ENCODE measurements around the gene POLR2H.

Gene POLR2H

GRCh38 chr3:184383033-184383740 lies 21.7 kb downstream of the POLR2H start:
- Mint-ChIP-seq H3K27me3 (peaks cover 53% of the 10 kb centered on the region), H3K4me3 (no peak overlapping the region), H3K27ac (no peak overlapping the region), H3K4me1 (peaks cover 12% of the 10 kb centered on the region), H3K9me3 (no peaks in the 10 kb centered on the region)
- no peak for ATAC-seq
- no peak for DNase-seq

- ATAC-seq (no peak), DNase-seq (no peak)
- no peak overlapping the region for H3K27ac Mint-ChIP-seq
- no peak overlapping the region for H3K4me3 Mint-ChIP-seq
- peaks cover 12% of the 10 kb centered on the region for H3K4me1 Mint-ChIP-seq
- peaks cover 50% of the 10 kb centered on the region for H3K27me3 Mint-ChIP-seq
- no peaks in the 10 kb centered on the region for H3K9me3 Mint-ChIP-seq
These were observed 22.8 kb downstream of the POLR2H start for GRCh38 chr3:184384342-184384741.

DNA sequence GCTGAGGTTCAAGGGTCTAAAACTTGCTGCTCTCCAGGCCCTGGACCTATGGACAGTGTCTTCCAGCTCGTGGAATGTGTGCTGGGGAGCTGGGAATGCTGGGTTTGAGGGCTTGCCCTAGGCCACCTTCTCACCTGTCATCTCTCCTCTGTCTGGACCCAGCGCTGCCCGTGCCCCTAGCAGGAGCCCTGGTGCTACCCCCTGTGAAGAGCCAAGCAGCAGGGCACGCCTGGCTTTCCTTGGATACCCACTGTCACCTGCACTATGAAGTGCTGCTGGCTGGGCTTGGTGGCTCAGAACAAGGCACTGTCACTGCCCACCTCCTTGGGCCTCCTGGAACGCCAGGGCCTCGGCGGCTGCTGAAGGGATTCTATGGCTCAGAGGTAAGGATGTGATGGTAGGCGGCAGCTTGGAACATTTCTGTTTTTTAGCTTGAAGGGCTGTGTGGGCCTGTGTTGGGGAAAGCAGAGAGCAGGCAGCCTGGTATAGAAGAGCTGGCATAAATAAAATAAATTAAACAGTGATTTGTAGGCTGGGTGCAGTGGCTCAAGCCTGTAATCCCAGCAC lies 23.4 kb downstream of the POLR2H start:
- ATAC-seq (no peak), DNase-seq (no peak)
- Mint-ChIP-seq H3K4me3 (no peak overlapping the region), H3K4me1 (peaks cover 12% of the 10 kb centered on the region), H3K27ac (no peak overlapping the region), H3K27me3 (peaks cover 50% of the 10 kb centered on the region), H3K9me3 (no peaks in the 10 kb centered on the region)

GRCh38 chr3:184386047-184386806 lies 24.7 kb downstream of the POLR2H start:
- no peaks in the 10 kb centered on the region for H3K9me3 Mint-ChIP-seq
- peaks cover 52% of the 10 kb centered on the region for H3K27me3 Mint-ChIP-seq
- no peak for ATAC-seq
- no peak overlapping the region for H3K4me3 Mint-ChIP-seq
- peaks cover 7% of the 10 kb centered on the region for H3K4me1 Mint-ChIP-seq
- no peak overlapping the region for H3K27ac Mint-ChIP-seq
- no peak for DNase-seq

DNA sequence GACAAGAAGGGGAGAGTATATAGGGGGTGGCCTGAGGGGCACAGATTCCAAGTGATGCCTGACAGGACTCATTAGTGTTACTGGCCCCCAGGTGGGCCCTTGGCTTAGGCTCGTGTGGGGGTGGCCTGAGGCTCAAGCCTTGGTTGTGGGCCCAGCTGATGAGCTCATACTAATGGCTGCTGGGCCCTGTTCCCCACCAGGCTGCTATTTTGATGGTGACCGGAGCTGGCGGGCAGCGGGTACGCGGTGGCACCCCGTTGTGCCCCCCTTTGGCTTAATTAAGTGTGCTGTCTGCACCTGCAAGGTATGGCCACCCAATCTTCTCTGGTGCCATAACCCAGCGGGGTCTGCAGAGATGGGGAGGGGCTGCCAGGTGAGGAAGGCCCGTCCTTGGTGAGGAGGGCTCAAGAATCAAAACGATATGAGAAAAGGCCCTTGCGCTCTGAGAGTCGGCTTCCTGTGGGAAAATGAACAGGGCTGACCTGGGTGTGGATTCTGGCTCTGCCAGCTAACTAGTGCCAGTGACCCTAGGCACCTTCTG lies 25.7 kb downstream of the POLR2H start:
- DNase-seq: no peak
- Mint-ChIP-seq H3K4me3 (no peak overlapping the region), H3K27me3 (peaks cover 51% of the 10 kb centered on the region), H3K27ac (no peak overlapping the region), H3K9me3 (no peaks in the 10 kb centered on the region), H3K4me1 (no peaks in the 10 kb centered on the region)
- ATAC-seq: no peak

DNA sequence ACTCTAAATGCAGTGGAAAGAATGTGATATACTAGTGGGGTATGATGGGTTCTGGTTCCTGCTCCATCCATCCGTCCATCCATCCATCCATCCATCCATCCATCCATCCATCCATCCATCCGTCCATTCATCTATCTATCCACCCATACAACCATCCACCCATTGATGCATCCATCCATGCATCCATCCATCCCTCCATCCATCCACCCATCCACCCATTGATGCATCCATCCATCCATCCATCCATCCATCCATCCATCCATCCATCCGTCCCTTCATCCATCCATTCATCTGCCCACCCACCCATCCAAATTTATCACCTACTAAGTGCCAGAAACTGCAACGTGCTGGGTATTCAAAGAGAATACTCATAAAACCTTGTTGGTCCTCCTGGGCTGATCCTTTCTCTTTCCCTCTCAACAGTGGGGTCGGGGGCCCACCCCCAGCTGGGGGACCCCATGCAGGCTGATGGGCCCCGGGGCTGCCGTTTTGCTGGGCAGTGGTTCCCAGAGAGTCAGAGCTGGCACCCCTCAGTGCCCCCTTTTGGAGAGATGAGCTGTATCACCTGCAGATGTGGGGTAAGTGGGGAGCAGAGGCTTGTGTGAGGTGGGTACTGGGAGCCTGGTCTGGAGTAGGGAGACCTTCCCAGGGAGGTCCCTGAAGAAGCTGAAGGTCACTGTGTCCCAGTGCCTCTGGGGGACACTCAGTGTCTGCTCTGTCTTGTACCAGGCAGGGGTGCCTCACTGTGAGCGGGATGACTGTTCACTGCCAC lies 26.8 kb downstream of the POLR2H start:
- H3K4me3 Mint-ChIP-seq: no peak overlapping the region
- no peaks in the 10 kb centered on the region for H3K9me3 Mint-ChIP-seq
- ATAC-seq (peak; percentile 15), DNase-seq (no peak)
- no peaks in the 10 kb centered on the region for H3K4me1 Mint-ChIP-seq
- peaks cover 40% of the 10 kb centered on the region for H3K27me3 Mint-ChIP-seq
- no peak overlapping the region for H3K27ac Mint-ChIP-seq

GRCh38 chr3:184388936-184389230 lies 27.4 kb downstream of the POLR2H start:
- DNase-seq (no peak), ATAC-seq (no peak)
- Mint-ChIP-seq H3K9me3 (no peaks in the 10 kb centered on the region), H3K27me3 (peaks cover 39% of the 10 kb centered on the region), H3K4me3 (no peak overlapping the region), H3K4me1 (no peaks in the 10 kb centered on the region), H3K27ac (no peak overlapping the region)

GRCh38 chr3:184389384-184389783 lies 27.9 kb downstream of the POLR2H start:
- no peaks in the 10 kb centered on the region for H3K4me1 Mint-ChIP-seq

DNA sequence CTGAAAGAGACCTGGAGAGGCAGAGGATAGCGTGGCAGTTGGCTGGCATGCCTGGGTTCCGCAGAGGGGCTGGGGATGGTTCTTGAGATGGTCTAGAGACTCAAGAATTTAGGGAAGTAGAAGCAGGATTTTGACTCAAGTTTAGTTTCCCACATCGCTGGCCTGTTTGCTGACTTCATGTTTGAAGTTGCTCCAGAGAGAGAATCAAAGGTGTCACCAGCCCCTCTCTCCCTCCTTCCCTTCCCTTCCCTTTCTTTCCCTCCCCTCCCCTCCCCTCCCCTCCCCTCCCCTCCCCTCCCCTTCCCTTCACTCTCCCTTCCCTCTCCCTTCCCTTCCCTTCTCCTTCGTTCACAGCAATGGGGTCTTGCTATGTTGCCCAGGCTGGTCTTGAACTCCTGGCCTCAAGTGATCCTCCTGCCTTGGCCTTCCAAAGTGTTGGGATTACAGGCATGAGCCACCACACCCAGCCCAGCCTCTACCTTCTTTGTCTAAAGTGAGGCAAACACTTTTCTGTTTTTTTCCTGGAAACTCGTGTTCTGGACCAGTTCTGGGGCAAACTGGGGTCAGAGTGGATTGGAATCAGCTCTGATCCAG lies 28.5 kb downstream of the POLR2H start:
- ATAC-seq: no peak
- no peaks in the 10 kb centered on the region for H3K4me1 Mint-ChIP-seq
- no peak overlapping the region for H3K4me3 Mint-ChIP-seq
- no peak overlapping the region for H3K27ac Mint-ChIP-seq
- H3K9me3 Mint-ChIP-seq: no peaks in the 10 kb centered on the region
- H3K27me3 Mint-ChIP-seq: peaks cover 33% of the 10 kb centered on the region
- DNase-seq: no peak

More at GRCh38 chr3:184389384-184389783, 27.9 kb downstream of the POLR2H start:
- no peak for ATAC-seq
- Mint-ChIP-seq H3K27me3 (peaks cover 39% of the 10 kb centered on the region), H3K9me3 (no peaks in the 10 kb centered on the region), H3K4me3 (no peak overlapping the region), H3K27ac (no peak overlapping the region)
- DNase-seq: no peak

DNA sequence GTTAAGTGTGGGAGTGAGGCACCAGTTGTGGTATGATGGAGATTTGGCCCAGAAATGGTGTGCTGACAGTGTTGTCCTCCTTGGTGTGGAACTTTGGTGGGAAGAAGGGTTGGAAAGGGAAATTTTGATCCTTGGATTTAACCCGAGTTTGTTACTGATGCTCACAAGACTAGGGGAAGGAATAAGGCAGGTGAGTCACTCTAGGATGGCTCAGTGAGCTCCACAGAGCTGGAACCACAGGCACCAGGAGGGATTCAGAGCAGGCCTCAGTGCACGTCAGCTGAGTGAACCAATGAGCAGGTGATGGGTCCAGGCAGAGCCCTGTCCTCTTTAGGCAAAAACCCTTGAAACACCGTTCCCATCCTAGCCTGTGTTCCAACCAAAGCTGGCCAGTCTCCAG lies 29.8 kb downstream of the POLR2H start:
- Mint-ChIP-seq H3K4me1 (no peaks in the 10 kb centered on the region), H3K27ac (no peak overlapping the region), H3K9me3 (no peaks in the 10 kb centered on the region), H3K27me3 (peaks cover 31% of the 10 kb centered on the region), H3K4me3 (no peak overlapping the region)
- ATAC-seq (no peak), DNase-seq (no peak)

DNA sequence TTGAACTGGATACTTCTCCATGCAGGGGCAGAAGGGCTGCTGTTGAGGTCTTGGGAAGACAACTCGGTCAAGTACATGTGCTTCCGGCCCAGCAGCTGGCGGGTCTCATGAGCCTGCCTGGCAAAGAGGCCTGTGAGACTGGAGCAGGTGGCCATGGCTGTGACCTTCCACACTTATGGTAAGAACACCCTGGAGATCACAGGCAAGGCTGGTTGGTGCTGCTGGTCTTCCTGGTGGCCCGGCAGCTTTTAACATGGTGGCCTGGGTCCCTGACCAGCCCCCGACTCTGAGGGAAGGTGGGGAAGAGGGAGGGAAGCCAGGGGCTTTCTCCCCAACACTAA lies 33.8 kb downstream of the POLR2H start:
- DNase-seq (no peak), ATAC-seq (no peak)
- H3K4me3 Mint-ChIP-seq: no peak overlapping the region
- peak overlapping the region in 1 of 2 donors; percentile 48 for H3K27ac Mint-ChIP-seq
- peaks cover 29% of the 10 kb centered on the region for H3K27me3 Mint-ChIP-seq
- no peaks in the 10 kb centered on the region for H3K9me3 Mint-ChIP-seq
- H3K4me1 Mint-ChIP-seq: no peaks in the 10 kb centered on the region

GRCh38 chr3:184399410-184399809 lies 37.9 kb downstream of the POLR2H start:
- DNase-seq: no peak
- no peak overlapping the region for H3K4me3 Mint-ChIP-seq
- H3K27ac Mint-ChIP-seq: no peak overlapping the region

GRCh38 chr3:184405075-184406030 lies 43.8 kb downstream of the POLR2H start:
- DNase-seq: no peak
- H3K4me3 Mint-ChIP-seq: no peak overlapping the region
- no peak for ATAC-seq
- H3K4me1 Mint-ChIP-seq: no peaks in the 10 kb centered on the region
- H3K27me3 Mint-ChIP-seq: peaks cover 14% of the 10 kb centered on the region
- H3K27ac Mint-ChIP-seq: peak overlapping the region in 1 of 2 donors; percentile 69
- no peaks in the 10 kb centered on the region for H3K9me3 Mint-ChIP-seq

More at GRCh38 chr3:184399410-184399809, 37.9 kb downstream of the POLR2H start:
- Mint-ChIP-seq H3K9me3 (no peaks in the 10 kb centered on the region), H3K27me3 (peaks cover 28% of the 10 kb centered on the region), H3K4me1 (no peaks in the 10 kb centered on the region)
- no peak for ATAC-seq

- ATAC-seq: no peak
- H3K27ac Mint-ChIP-seq: no peak overlapping the region
- no peaks in the 10 kb centered on the region for H3K27me3 Mint-ChIP-seq
- no peaks in the 10 kb centered on the region for H3K4me1 Mint-ChIP-seq
- H3K9me3 Mint-ChIP-seq: no peaks in the 10 kb centered on the region
- H3K4me3 Mint-ChIP-seq: no peak overlapping the region
- DNase-seq: no peak
These were observed 47.9 kb downstream of the POLR2H start for GRCh38 chr3:184409331-184409926.
